HCT116 (cell line): ENCODE data around the gene ACSL6. TPM values are rescaled to one million over a fixed set of nuclear protein-coding genes. Genes with fewer than 3 reads are reported as not detected.
A peak's percentile ranks its signal among the peaks of the same experiment; 100 is the strongest.

Source experiments
- ATAC-seq: fragments of 200-7000 bp; cut with Tn5 transposase; 2 replicates; pipeline ENCODE4 v1.9.1; 2020; ENCODE audit warnings: mild to moderate bottlenecking, moderate library complexity
- BruUV-seq: library from RNA; stranded (reverse); fragments of 400-500 nt; replicated peaks from 2 replicates; lab custom pipeline; 2021; lab: Mats Ljungman, UMichigan
- CTCF ChIA-PET: fragments of 300-600 bp; sonication (Branson Sonifier 250); formaldehyde crosslinking; loops from one replicate; lab custom pipeline; 2021; ENCODE audit warnings: antibody characterized with exemption; lab: Charles Lee
- POLR2A ChIA-PET: fragments of 300-600, 350-600 bp; sonication (Branson Sonifier 250); formaldehyde crosslinking; loops from one replicate; lab custom pipeline; 2021; ENCODE audit warnings: antibody characterized with exemption; lab: Charles Lee
- RAD21 ChIA-PET, 2 experiments: fragments of 300-600 bp; sonication (Branson Sonifier 250); formaldehyde crosslinking; loops; one replicate each; lab custom pipeline; 2023; ENCODE audit warnings: low total read pairs in 2 of 2; ENCODE audit not compliant: uncharacterized antibody in 2 of 2, unreplicated experiment in 2 of 2, low non-redundant PET in 1 of 2; lab: Charles Lee
- DNase-seq: peaks from one replicate; pipeline ENCODE4 v3.0.0-alpha.2; 2010; ENCODE audit warnings: low read depth, low spot score
- H2AFZ ChIP-seq: fragments of 200-600 bp; shearing (Covaris generic), sonication (generic); 2 replicates; pipeline ENCODE4 v1.6.1; 2017; ENCODE audit warnings: low read depth, mixed run types, mixed read lengths, antibody characterized with exemption, low read length; ENCODE audit not compliant: poor library complexity, severe bottlenecking
- H3K27ac ChIP-seq: 2 replicates; pipeline ENCODE4 v1.5.1; 2012; ENCODE audit warnings: low read depth, low read length
- H3K27me3 ChIP-seq: fragments of 200-600 bp; sonication (generic); 2 replicates; pipeline ENCODE4 v1.6.1; 2016; ENCODE audit warnings: mixed run types, low read length, mixed read lengths; ENCODE audit not compliant: insufficient read depth
- H3K36me3 ChIP-seq, 2 experiments: fragments of 200-500 bp in 1 of 2; fragments of 200-600 bp in 1 of 2; sonication (Bioruptor generic) in 1 of 2; sonication (generic) in 1 of 2; 2 replicates each; pipeline versions ENCODE4 v1.5.1 to v1.6.1; 2014 to 2016; ENCODE audit warnings: low read length in 2 of 2, inconsistent platforms in 1 of 2, mixed read lengths in 1 of 2, mixed run types in 1 of 2; ENCODE audit not compliant: insufficient read depth in 2 of 2, control insufficient read depth in 1 of 2
- H3K4me1 ChIP-seq, 2 experiments: fragments of 200-600 bp in 1 of 2; sonication (generic) in 1 of 2; 2 replicates each; pipeline versions ENCODE4 v1.5.1 to v1.6.1; 2012 to 2017; ENCODE audit warnings: low read length in 2 of 2, inconsistent platforms in 1 of 2, mild to moderate bottlenecking in 1 of 2, mixed read lengths in 1 of 2, mixed run types in 1 of 2, moderate library complexity in 1 of 2; ENCODE audit not compliant: insufficient read depth in 2 of 2, control insufficient read depth in 1 of 2
- H3K4me2 ChIP-seq: fragments of 200-600 bp; sonication (generic); 2 replicates; pipeline ENCODE4 v1.6.1; 2017; ENCODE audit warnings: mixed run types, low read length, mixed read lengths
- H3K4me3 ChIP-seq, 2 experiments: fragments of 200-600 bp in 1 of 2; sonication (generic) in 1 of 2; replicated peaks in 1 of 2; 2 replicates each; pipeline ENCODE4 v1.5.1; 2011 to 2016; ENCODE audit warnings: low read length in 2 of 2, control low read depth in 1 of 2, low read depth in 1 of 2, mild to moderate bottlenecking in 1 of 2, mixed read lengths in 1 of 2, mixed run types in 1 of 2
- H3K79me2 ChIP-seq: fragments of 200-600 bp; sonication (generic); 2 replicates; pipeline ENCODE4 v1.6.1; 2017; ENCODE audit warnings: mild to moderate bottlenecking, mixed run types, low read length, moderate library complexity, mixed read lengths; ENCODE audit not compliant: insufficient read depth
- H3K9ac ChIP-seq: fragments of 200-600 bp; sonication (generic); 2 replicates; pipeline ENCODE4 v1.6.1; 2016; ENCODE audit warnings: low read length, mixed read lengths
- H3K9me2 ChIP-seq: fragments of 200-600 bp; sonication (generic), shearing (Covaris generic); 2 replicates; pipeline ENCODE4 v1.6.1; 2017; ENCODE audit warnings: mixed run types, mild to moderate bottlenecking, moderate library complexity; ENCODE audit not compliant: insufficient read depth
- H3K9me3 ChIP-seq, 2 experiments: fragments of 200-500 bp in 1 of 2; fragments of 200-600 bp in 1 of 2; sonication (Bioruptor generic) in 1 of 2; sonication (generic) in 1 of 2; 2 replicates each; pipeline ENCODE4 v1.6.1; 2014 to 2017; ENCODE audit warnings: low read length in 2 of 2, mixed read lengths in 2 of 2, inconsistent platforms in 1 of 2, low read depth in 1 of 2, mild to moderate bottlenecking in 1 of 2, mixed run types in 1 of 2, moderate library complexity in 1 of 2; ENCODE audit not compliant: control insufficient read depth in 1 of 2, insufficient read depth in 1 of 2
- H4K20me1 ChIP-seq: fragments of 200-600 bp; sonication (generic), shearing (Covaris generic); 2 replicates; pipeline ENCODE4 v1.6.1; 2017; ENCODE audit warnings: mixed run types, mild to moderate bottlenecking, moderate library complexity; ENCODE audit not compliant: insufficient read depth
- CBX3 ChIP-seq: IDR thresholded peaks from 2 replicates; pipeline ENCODE4 v1.6.1; 2012; ENCODE audit warnings: low read depth
- EGR1 ChIP-seq: IDR thresholded peaks from 2 replicates; pipeline ENCODE4 v1.6.1; 2012; ENCODE audit warnings: low read depth
- RAD21 ChIP-seq: IDR thresholded peaks from 2 replicates; pipeline ENCODE4 v1.6.1; 2012; ENCODE audit warnings: low read depth, mild to moderate bottlenecking
- SP1 ChIP-seq: IDR thresholded peaks from 2 replicates; pipeline ENCODE4 v1.6.1; 2012; ENCODE audit warnings: low read depth
- SRF ChIP-seq: IDR thresholded peaks from 2 replicates; pipeline ENCODE4 v1.6.1; 2012; ENCODE audit warnings: low read depth
- YY1 ChIP-seq: IDR thresholded peaks from 2 replicates; pipeline ENCODE4 v1.6.1; 2011; ENCODE audit warnings: low read length, low read depth, moderate library complexity, mild to moderate bottlenecking; ENCODE audit not compliant: insufficient replicate concordance; ENCODE audit errors: extremely low read depth
- intact Hi-C: fragments of 100-400 bp; cut with micrococcal nuclease; formaldehyde crosslinking; loops from 2 replicates; pipeline ENCODE4 v1.10.0; 2022
- total RNA-seq: library from RNA; stranded (reverse); gene quantifications from one replicate; pipeline ENCODE4 v1.2.1, GENCODE V29; 2021; ENCODE audit not compliant: unreplicated experiment
- TF ChIP-seq, protein P1 (sequence below): IDR thresholded peaks from 2 replicates; pipeline ENCODE4 v1.6.1; 2012

ACSL6 gene
- total RNA-seq, 1 experiment from 2014 or later = 2.3 TPM

GRCh38 chr5:132002757-132003156, 8.7 kb downstream of the ACSL6 start:
- BruUV-seq = no TSS peak
- no peak for TF ChIP-seq RAD21
- TF ChIP-seq SP1 = no peak
- TF ChIP-seq YY1 = no peak
- H3K27ac ChIP-seq = no peak overlapping the region
- no peaks in the 10 kb centered on the region for H3K9me3 ChIP-seq
- no peak overlapping the region for H2AFZ ChIP-seq
- H3K27me3 ChIP-seq = no peaks in the 10 kb centered on the region
- H3K36me3 ChIP-seq = no peaks in the 10 kb centered on the region
- RAD21 ChIA-PET = no interaction called here
- POLR2A ChIA-PET = no interaction called here
- no peaks in the 10 kb centered on the region for H3K79me2 ChIP-seq
- no peaks in the 10 kb centered on the region for H4K20me1 ChIP-seq
- H3K9me2 ChIP-seq = no peaks in the 10 kb centered on the region
- no peak overlapping the region for H3K9ac ChIP-seq
- H3K4me2 ChIP-seq = no peak overlapping the region
- DNase-seq (no peak), ATAC-seq (no peak)
- H3K4me1 ChIP-seq = peaks cover 8 to 15% of the 10 kb centered on the region in 2 experiments; a peak in 3 of 4 replicates
- intact Hi-C loops = no loop called here
- CTCF ChIA-PET = interaction anchor here (1.0 to 1.5 kb wide), 3 partner anchors 61 to 413 kb away, joined by 4 to 5 read pairs (median 4); no protein-coding TSS in a partner anchor
- H3K4me3 ChIP-seq = no peak overlapping the region

GRCh38 chr5:132001647-132002561, 9.6 kb downstream of the ACSL6 start:
- no peak overlapping the region; the same call in 1 of the 2 replicates for H3K27ac ChIP-seq
- no peaks in the 10 kb centered on the region for H4K20me1 ChIP-seq
- intact Hi-C loops = no loop called here
- H3K4me3 ChIP-seq = no peak overlapping the region
- ChIA-PET POLR2A (no interaction called here), CTCF (interaction anchor here (1.0 to 1.5 kb wide), 3 partner anchors 61 to 412 kb away, joined by 4 to 5 read pairs (median 4); no protein-coding TSS in a partner anchor), RAD21 (no interaction called here)
- H3K9me2 ChIP-seq = no peaks in the 10 kb centered on the region
- no peaks in the 10 kb centered on the region for H3K9me3 ChIP-seq
- TF ChIP-seq EGR1 = no peak
- peak; percentile 90; the same call in 1 of the 2 replicates for TF ChIP-seq SRF
- TF ChIP-seq CBX3 = peak; percentile 74; the same call in 1 of the 2 replicates
- TF ChIP-seq, protein P1, sequence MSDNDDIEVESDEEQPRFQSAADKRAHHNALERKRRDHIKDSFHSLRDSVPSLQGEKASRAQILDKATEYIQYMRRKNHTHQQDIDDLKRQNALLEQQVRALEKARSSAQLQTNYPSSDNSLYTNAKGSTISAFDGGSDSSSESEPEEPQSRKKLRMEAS = peak; percentile 89
- TF ChIP-seq RAD21 = peak; percentile 14; the same call in 1 of the 2 replicates
- ATAC-seq (peak; percentile 80), DNase-seq (peak; percentile 47)
- H3K79me2 ChIP-seq = no peaks in the 10 kb centered on the region
- peaks cover 8 to 15% of the 10 kb centered on the region in 2 experiments; a peak in 3 of 4 replicates for H3K4me1 ChIP-seq
- no peak overlapping the region for H3K9ac ChIP-seq
- peak overlapping the region; percentile 40 for H3K4me2 ChIP-seq
- peak overlapping the region; percentile 32 for H2AFZ ChIP-seq
- no peaks in the 10 kb centered on the region for H3K27me3 ChIP-seq
- no peaks in the 10 kb centered on the region for H3K36me3 ChIP-seq
- no TSS peak for BruUV-seq
